Mammary epithelial cell (primary cell): ENCODE measurements around the gene CMC4.

Experiments used
- EZH2 ChIP-seq: IDR thresholded peaks from 2 replicates; pipeline ENCODE4 v1.6.1; 2012; ENCODE audit warnings: low read length, inconsistent platforms, borderline replicate concordance
- TF ChIP-seq, protein P1 (sequence below), 2 donors: IDR thresholded peaks in 1 of 2; conservative IDR thresholded peaks in 1 of 2; 2 replicates each; pipeline ENCODE4 v1.5.1; 2011 to 2012; ENCODE audit warnings: inconsistent platforms in 2 of 2, low read length in 2 of 2, mild to moderate bottlenecking in 2 of 2, control low read depth in 1 of 2, low read depth in 1 of 2; ENCODE audit not compliant: insufficient read depth in 1 of 2; ENCODE audit errors: extremely low read depth in 1 of 2

DNA sequence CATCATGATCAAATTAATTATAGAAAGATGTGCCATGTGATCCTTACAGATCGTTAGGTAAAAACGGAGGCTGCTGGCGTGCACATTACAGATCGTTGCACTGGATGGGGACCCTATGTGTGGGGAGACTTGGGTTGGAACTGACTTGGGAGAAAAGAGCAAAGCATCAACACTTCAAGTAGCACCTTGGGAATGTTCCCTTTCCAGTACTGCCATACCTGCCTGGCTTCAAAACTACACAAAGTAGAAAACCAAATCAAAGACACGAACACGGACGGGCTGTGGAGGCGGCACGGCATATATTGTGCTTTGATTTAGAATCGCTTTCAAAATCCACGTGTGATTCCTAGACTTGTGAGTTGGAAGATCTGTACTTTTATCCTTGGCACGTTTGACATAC, 898 bp downstream of the CMC4 start:
- TF ChIP-seq, protein P1, sequence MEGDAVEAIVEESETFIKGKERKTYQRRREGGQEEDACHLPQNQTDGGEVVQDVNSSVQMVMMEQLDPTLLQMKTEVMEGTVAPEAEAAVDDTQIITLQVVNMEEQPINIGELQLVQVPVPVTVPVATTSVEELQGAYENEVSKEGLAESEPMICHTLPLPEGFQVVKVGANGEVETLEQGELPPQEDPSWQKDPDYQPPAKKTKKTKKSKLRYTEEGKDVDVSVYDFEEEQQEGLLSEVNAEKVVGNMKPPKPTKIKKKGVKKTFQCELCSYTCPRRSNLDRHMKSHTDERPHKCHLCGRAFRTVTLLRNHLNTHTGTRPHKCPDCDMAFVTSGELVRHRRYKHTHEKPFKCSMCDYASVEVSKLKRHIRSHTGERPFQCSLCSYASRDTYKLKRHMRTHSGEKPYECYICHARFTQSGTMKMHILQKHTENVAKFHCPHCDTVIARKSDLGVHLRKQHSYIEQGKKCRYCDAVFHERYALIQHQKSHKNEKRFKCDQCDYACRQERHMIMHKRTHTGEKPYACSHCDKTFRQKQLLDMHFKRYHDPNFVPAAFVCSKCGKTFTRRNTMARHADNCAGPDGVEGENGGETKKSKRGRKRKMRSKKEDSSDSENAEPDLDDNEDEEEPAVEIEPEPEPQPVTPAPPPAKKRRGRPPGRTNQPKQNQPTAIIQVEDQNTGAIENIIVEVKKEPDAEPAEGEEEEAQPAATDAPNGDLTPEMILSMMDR (conservative IDR thresholded peaks at IDR 0.05 in 1 of 2, IDR thresholded peaks at IDR 0.05 in 1 of 2; ENCODE audit: extremely low read depth in 1 of 2, insufficient read depth in 1 of 2, low read depth in 1 of 2, low read length in 2 of 2): no peak
- TF ChIP-seq EZH2: no peak
